Right ventricle myocardium superior (tissue), 1 donor: ENCODE data around the gene SLC43A3. TPM values are rescaled to one million over a fixed set of nuclear protein-coding genes. Genes with fewer than 3 reads are reported as not detected.
"Not testable (repeated sequence)": the region's sequence is repeated elsewhere in the genome, so short reads cannot be mapped to it uniquely, and the experiment has no call there.

ENCODE experiments used
- ATAC-seq: fragments of 200-7000 bp; cut with Tn5 transposase; one replicate; pipeline ENCODE4 v1.9.1; 2020; ENCODE audit warnings: mild to moderate bottlenecking; ENCODE audit not compliant: poor library complexity
- DNase-seq: peaks from one replicate; pipeline ENCODE4 v3.0.0-alpha.2; 2020
- intact Hi-C: fragments of 100-400 bp; cut with DNase I; formaldehyde crosslinking; loops from one replicate; pipeline ENCODE4 v1.11.2; 2022
- total RNA-seq: library from RNA; stranded (reverse); fragmentation: NEBNext Ultra II Directional; extraction: Animal tissue kit (Norgen Biotek cat#: 25700); gene quantifications from one replicate; pipeline ENCODE4 v1.2.1, GENCODE V29; 2021
- donor health status: DM: no; HTN: yes; CAD: no; lungs with severe emphysema.

Gene SLC43A3
- total RNA-seq, 1 donor from 2014 or later, result 20.0 TPM

GRCh38 chr11:57414612-57415212, 12.2 kb downstream of the SLC43A3 start:
- DNase-seq, result no peak
- intact Hi-C loops, result no loop called here
- no peak for ATAC-seq

- no peak for ATAC-seq
- intact Hi-C loops, result no loop called here
- DNase-seq, result no peak
Observed at GRCh38 chr11:57413681-57414080, 13.2 kb downstream of the SLC43A3 start.

DNA sequence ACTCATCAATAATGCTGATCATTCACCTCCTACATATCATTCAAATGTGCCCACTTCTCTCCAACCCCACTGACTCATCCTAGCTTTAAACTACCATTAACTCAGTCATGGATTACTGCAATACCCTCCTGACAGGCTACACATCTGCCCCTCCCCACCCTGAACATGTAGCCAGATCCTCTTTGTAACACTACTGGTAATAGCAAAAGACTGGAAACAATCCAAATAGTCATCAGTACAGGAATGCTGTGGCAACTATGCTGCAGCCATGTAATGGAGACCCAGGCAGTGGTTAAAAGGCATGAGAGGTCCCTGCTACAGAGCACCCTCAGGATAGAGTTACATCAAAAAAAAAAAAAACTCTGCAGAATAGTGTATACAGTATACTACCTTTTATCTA, 16.6 kb downstream of the SLC43A3 start:
- intact Hi-C loops, result no loop called here
- no peak for ATAC-seq
- DNase-seq, result no peak

DNA sequence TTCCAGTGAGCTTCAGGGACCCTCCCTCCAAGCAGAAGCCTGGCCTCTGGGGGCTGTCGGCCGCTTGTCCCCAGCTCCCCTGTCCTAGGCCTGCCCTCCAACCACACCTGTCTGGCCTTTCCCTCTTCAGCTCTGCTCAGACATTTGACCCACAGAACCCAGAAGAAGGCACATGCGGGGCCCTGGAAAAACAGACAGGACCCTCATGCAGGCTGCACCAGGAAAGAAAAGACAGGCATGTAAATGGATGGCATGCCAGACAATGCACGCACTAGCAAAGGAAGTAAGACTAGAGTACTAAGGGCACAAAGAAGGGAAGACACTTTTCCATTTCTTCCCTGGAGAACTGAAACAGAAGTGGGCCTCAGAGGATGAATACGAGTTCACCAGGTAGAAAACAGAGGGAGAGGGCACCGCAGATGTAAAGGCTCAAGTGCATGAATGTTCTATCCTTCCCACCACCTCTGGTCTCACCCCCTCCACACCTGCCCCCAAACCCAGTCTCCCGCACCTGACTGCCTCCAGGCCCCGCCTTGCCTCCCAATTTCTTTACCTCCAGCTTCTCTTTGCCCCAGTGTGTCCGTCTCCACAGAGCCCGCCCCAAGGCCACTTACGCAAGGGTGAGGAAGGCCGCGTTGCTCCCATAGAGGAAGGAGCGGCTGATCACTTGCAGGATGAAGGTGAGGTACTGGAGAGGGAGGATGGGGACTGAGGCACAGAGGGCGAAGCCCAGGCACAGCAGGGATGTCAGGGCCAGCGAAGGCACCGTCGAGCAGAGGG, 17.4 kb downstream of the SLC43A3 start:
- intact Hi-C loops, result no loop called here
- ATAC-seq, result no peak
- DNase-seq, result no peak

DNA sequence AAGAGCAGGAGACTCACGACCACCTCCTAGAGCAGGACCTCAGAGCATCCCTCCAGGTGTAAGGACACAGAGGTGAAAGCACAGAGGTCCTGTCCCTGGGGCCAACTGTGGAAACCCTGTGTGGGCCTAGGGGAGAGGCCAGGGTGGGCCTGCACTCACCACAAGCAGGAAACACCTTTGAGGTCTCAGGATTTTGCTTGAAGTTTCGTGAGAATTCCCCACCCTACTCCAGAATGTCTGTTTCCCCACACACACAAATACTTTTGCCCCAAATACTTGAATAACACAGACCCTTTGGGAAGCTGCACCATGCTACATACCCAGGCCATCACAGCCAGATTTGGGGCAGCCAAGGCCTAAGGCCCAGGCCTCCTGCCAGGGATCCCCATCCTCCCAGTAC, 18.1 kb downstream of the SLC43A3 start:
- no peak for DNase-seq
- no peak for ATAC-seq
- intact Hi-C loops, result no loop called here

DNA sequence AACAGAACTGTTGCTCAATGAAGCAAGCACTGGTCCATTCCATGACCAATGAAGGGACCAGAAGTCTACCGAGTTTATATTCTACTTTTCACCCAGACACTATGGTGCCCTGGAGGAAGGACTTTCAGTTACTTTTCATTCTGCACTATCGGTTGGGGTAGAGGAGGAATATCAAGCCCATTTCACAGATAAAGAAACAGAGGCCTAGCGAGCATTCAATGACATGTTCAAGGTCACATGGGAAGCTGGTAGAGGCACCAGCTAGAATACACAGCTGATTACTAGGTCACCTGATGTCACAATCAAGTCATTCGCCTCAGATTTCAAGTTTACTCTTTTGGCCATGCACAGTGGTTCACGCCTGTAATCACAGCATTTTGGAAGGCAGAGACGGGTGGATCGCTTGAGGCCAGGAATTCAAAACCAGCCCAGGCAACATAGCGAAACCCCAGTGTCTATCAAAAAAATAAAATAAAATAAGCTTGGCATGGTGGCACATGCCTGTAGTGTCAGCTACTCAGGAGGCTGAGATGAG, 18.9 kb downstream of the SLC43A3 start:
- no peak for ATAC-seq
- intact Hi-C loops, result no loop called here
- no peak for DNase-seq

DNA sequence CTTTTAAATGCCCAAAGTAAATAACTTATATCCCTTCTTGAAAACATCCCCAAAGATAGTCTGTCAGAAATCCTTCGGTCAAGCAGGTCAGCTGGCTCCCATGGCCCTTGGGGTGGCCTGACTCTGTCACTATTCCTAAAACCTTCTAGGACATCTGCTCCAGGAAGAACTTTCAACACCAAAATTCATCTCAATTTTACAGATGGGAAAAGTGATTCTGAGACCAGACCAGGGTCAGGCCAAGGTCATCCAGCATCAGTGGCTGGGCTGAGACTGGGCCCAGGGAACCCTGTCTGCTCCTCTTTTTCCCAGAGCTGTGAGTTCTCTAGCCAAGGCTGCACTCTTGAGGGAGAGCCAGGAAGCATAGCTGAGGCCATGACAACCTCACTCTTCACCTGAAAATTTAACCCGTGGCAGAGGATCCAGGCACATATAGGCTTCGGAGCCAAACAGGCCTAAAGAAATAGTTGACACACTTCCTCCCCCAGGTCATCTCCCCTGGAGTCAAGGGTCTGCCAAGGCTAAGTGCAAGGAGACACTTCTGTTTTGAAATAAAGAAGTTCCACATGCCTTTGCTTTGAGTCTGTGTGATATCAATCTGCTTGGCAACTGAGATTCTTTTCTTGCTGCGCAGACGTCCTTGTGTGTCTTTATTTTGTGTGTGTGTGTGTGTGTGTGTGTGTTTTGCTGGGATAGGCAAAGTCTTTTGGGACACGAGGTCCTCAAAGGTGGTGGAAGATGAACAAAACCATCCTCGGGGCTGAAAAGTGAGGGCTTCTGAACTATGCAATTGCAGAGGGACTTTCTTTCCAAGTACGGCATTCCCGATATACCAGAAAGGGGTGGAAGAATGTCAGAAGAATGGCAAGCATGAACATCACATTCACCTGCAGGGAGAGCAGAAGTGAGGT, 19.7 kb downstream of the SLC43A3 start:
- intact Hi-C loops, result no loop called here
- DNase-seq (peak; percentile 44), ATAC-seq (peak; percentile 70)

DNA sequence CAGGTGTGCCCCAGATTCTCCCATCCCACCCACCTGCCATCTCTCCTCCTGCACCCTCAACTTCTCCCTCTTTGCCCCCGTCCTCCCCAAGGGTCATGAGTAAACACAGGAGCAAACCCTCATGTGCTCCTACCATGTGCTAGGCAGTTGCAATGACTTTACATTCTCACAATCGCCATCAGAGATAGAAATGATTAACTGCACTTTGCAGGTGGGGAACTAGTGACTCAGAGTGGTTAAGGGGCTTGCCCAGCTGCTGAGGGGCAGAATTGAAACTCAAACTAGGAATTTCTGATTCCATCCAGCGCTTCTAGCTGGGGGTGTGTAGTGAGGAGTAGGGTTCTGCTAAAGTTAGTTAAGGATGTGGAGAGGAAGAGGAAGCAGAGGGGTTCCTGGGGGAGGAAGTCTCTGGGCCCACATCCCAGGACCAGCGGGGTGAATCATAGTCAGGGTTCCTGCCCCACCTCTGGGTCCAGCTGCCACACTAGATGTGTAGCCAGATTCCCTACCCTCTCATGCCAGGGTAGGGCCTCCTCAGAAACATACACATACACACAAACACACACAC, 20.5 kb downstream of the SLC43A3 start:
- DNase-seq (peak; percentile 56), ATAC-seq (peak; percentile 65)
- intact Hi-C loops, result no loop called here

DNA sequence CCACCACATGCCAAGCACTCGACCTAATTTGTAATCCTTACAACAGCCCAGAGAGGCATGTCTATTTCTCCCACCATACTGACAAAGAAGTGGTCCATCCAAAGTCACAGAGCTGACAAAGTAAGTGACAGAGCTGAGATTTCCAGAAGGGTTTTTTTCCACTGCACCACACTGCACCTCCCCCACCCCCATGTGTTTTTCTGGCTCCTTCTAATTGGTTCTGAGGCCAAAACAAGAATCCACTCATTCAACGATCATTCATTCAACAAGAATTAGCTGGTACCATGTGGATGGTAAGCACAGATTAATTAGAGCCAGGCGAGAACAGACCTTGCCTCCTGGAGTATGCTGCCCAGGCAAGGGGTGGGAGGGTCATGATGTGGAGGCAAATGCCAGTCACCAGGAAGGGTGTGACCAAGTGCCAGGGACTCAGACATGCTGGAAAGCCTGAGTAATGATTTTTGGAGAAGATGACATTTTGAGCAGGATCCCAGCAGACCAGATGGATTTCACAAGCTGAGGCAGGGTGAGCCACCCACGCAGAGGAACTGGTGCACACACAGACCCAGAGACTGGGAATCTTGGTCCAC, 21.6 kb downstream of the SLC43A3 start:
- ATAC-seq (peak; percentile 19), DNase-seq (no peak)
- intact Hi-C loops, result no loop called here

DNA sequence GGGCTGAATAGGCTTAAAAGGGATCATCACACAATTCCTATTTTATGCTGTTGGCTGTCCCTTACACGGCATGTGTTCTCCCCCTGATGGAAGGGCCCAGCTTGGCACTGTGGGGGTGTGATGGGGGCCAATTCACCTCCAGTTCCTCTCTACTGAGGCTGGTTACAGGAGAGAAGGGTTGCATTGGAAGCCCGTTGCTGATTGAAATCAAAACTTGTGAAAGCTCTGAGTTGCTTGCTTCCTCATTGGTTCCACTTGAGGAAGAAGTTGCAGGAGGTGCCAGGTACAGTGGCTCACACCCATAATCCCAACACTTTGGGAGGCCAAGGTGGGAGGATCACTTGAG, 23.1 kb downstream of the SLC43A3 start:
- ATAC-seq (no peak), DNase-seq (no peak)
- intact Hi-C loops, result no loop called here

DNA sequence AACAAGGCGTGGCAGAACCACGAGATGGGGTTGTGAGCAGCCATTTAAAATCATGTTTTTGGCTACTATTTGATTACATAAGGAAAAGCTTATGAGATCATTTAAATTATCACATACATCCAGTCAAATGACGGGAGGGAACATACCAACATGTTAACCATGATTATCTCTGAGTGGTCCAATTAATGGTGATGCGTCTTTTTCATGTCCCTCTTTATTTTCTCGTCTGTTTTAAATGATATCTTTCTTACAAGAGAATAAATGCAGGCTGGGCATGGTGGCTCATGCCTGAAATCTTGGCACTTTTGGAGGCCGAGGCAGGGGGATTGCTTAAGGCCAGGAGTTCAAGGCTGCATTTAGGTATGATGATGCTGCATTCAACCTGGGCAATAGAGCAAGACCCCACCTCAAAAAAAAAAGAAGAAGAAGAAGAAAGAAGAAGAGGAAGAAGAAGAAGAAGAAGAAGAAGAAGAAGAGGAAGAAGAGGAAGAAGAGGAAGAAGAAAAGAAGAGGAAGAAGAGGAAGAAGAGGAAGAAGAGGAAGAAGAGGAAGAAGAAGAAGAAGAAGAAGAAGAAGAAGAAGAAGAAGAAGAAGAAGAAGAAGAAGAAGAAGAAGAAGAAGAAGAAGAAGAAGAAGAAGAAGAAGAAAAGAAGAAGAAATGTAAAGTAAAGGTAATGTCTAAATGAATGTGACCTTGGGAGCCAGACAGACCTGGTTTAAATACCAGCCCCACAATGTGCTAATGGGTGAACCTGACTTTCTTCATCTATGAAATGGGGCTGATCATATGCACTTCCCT, 23.7 kb downstream of the SLC43A3 start:
- ATAC-seq, intact Hi-C loops, DNase-seq: not testable (repeated sequence)

DNA sequence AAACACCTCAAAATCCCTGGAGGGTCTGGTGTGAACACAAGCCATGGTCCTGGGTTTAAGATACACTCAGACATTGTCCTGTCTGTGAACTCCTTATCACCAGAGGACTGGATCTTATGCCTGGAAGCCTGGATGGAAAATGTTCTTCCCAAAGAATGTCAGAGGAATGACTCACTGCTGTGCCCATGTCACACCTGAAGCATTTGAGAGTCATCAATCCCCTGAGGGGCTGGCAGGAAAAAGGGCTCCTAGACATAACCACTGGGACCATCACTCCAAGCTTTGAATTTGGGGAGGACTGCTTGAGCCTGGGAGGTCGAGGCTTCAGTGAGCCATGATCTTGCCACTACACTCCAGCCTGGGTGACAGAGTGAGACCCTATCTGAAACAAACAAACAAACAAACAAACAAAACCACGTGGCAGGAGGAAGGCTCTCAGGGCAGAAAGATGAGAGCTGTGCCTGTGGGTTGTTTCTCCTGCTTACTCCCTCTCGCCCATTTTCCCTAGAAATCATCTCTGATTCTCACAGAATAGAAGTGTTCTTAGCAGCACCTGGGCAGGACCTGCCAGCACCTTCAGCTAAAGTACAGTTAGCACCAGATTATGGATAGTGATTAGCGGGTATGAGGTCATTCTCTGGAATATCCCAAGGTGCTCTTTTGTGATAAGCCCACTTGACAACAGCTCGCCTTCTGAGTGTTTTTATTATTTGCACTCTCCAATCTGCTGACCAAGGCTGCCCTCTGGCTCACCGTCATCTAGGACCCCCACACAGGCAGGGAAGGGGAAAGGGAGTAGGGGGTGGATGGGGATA, 24.5 kb downstream of the SLC43A3 start:
- intact Hi-C loops, result no loop called here
- ATAC-seq (no peak), DNase-seq (no peak)

- no peak for DNase-seq
- intact Hi-C loops, result no loop called here
- no peak for ATAC-seq
Observed at GRCh38 chr11:57399972-57400578, 26.8 kb downstream of the SLC43A3 start.

- intact Hi-C loops, result no loop called here
- no peak for ATAC-seq
- DNase-seq, result no peak
Observed at GRCh38 chr11:57399221-57399620, 27.7 kb downstream of the SLC43A3 start.

DNA sequence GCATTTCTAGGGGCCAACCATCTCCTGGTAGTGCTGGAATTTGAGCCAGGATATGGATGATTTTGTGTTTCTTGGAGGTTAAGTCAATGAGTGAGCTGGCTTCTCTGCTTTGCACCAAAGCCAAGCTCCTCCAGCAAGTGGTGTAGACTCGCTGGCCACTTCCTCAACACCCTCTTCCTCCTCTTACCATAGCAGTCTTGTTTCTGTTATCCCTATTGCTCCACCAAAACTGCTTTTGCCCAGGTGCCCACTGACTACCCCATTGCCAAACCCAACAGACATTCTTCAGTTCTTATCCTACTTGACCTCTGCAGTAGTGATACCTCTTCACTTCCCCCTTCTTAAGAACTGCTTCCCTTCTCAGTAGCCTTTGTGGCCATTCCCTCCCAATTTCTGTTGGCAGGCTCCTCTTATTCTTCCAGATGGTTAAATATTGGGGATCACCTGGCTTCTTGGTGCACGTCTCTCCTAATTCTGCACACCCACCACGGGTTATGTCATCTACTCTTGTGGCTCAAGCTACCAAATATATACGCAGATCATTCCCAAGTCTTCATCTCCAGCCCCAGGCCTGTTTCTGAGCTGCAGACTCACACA, 29.4 kb downstream of the SLC43A3 start:
- DNase-seq (no peak), ATAC-seq (no peak)
- intact Hi-C loops, result no loop called here

DNA sequence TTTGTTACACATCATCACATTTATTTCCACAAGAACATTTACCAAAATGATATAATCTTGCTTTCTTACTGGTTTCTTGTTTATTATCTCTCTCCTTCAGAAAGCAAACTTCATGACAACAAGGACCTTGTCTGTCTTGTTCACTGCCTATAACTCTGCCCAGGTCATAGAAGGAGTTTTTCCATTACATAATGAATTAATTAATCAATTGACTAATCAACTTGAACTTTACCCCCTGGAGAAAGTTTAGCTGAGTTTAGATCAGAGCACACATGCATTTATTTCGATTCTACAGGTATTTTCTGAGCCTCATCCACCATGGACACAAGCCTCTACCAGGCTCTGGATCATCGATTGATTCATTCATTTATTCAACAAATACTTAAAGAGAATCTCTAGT, 30.2 kb downstream of the SLC43A3 start:
- DNase-seq (no peak), ATAC-seq (no peak)
- intact Hi-C loops, result no loop called here
